ENCODE measurements around the gene GLYR1.
"Not testable (repeated sequence)": the region's sequence is repeated elsewhere in the genome, so short reads cannot be mapped to it uniquely, and the experiment has no call there.

The GLYR1 gene

DNA sequence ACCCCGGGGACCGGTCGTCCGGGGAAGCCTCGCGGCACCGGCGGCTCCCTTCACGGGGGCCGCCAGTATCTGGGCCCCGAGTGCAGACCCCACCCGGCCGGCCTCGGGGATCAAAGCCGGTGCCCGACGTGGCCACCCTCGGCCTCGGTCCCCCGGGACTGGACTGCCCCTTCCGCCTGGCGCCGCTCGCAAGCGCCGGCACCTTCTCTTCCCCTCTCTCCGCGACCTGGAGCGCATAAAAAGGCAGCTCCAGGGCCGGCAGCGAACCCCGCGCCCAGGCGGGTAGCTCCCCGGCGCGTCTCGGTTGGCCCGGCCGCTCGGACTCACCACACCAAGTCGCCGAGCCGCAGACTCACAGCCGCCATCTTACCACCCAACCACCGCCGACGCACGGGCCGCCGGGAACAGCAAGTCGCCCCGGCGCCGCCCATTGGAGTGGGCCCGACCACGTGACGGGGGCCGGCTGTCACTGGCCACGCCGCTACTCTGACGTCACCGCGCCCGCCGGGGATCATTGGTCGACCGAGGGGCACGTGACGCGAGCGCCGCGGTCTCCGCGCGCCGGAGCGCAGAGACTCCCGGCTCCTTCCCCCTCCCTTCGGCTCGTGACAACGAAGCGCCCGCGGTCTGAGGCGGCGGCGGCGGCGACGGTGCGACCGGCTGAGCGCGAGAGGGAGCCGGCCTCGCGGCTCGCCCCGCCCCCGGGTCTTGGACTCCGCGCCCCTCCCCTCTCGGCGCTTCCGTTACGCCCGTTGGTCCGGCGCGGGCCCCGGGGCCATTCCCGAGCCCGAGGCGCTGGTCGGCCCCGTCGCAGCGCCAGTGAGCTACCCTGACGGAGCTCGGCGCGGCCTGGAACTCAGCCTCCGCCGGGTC lies at the start of gene GLYR1, which contains the start of gene UBN1:
Gene GLYR1 (minus strand): TSS at position 388 of the 873 bp plus-strand sequence. CDS start 23 bp downstream, at position 365.
Gene UBN1 (plus strand): TSS at position 581 of the 873 bp plus-strand sequence. CDS start 5,437 bp downstream, outside the sequence.
- peak; percentile 93 for DNase-seq (ENCODE audit: low spot score)

GRCh38 chr16:4896761-4897160 lies 49.7 kb upstream of the GLYR1 start:
- DNase-seq (ENCODE audit: low spot score) = not testable (repeated sequence)

DNA sequence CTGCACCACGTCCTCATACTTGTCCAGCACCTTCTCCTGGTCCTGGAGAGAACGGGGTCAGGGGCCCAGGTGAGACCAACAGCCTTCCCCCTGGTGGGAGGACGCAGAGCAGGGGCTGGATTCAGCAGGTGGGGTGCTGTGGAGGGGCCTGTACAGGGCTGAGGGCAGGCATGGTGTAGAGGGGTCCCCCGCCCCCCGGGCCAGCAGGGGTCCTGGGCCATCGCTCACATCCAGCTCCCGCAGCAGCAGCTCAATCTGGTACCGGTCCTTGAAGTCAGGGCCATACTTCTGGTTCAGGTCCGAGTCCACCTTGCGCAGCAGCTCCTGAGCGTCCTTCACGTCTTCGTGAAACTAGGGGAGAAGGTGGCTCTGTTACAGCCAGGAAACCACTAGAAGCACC lies 48.3 kb upstream of the GLYR1 start:
- DNase-seq (ENCODE audit: low spot score) = no peak

DNA sequence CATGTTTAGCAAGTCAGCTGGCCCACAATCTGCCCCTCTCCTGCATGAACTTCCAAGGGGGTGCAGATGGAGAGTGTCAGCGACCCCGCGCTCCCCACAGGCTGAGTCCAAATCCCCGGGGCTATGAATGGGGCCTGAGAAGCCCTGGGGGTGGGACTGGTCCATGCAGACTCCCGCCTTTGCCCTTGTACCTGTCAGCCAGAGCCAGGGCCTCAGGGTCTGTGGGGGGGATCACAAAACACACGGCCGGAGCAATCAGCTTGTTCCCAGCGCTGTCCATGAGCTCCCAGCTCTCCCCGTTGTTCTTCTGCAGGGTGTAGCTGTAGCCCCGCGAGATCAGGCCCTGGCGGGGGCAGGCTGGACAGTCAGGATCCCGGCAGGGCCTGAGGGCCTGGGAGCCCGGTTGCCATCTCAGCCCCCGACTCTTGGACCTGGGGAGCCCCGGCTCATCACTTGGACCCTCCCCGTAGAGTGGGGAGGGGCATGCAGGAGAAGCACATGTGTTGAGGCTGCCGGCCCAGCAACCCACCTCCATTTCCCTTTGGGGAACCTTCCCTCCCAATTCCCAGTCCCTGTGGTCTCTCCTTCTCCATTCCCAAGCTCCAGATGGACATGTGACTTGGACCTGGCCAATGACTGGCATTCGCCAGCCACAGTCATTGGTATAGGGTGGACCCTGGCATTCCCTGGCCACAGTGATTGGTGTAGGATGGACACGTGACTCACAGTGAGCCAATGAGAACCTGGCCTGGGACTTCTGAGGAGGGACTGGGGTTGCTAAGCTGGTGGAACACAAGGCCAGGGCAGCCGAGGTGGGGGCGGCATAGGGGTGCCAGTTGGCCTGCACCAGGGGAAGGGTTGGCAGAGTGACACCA lies 47.4 kb upstream of the GLYR1 start:
- no peak for DNase-seq (ENCODE audit: low spot score)

- no peak for DNase-seq (ENCODE audit: low spot score)
Observed at GRCh38 chr16:4893103-4893862, 46.2 kb upstream of the GLYR1 start.

- DNase-seq (ENCODE audit: low spot score) = no peak
Observed at GRCh38 chr16:4892361-4893102, 45.4 kb upstream of the GLYR1 start.

DNA sequence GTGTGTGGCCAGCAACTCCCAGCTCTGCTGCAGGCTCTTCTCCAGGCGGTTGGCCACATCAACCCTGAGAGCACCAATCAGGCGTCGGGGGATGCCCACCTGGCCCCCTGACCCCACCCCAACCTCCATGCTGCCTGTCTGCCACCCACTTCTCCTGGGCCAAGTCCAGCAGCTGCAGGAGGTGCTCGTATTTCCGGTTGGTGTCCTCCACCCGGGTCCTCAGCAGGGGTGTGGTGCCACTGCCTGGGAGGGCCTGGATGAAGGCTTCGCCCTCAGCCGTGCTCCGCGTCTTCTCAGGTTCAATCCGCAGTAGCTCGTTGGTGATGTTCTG lies 44.8 kb upstream of the GLYR1 start:
- no peak for DNase-seq (ENCODE audit: low spot score)

DNA sequence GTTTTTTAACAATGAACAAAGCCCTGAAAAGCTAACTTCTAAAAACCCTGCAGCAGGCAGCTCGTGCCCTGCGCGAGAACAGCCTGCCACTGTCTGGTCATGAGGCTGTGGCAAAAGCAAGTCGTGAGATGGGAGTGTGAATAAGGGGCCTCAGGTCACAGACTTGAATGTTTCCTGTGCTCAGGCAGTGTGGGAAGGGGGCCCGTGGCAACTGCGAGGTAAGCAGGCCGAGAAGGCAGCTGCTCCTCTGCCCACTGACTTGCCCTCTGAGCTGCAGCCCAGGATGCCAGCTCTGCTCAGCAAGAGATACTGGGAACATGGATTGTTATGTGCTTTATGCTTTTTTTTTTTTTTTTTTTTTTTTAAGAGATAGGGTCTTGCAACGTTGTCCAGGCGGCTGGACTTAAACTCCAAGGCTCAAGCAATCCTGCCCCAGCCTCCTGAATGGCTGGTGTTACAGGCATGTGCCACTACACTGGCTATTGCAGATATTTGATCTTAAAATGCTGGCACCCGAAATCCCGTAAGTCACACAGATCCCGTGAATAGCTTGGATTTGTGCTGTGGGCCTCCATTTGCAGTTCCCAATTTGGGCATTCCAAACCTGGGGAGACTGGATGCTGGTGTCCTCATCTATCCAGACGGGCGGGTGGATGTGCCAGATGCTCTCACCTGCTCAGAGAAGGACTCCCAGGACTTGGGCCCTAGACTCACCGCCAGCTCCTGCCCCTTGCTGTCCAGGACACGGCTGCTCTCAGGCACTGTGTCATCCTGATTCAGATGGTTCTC lies 44.2 kb upstream of the GLYR1 start:
- no peak for DNase-seq (ENCODE audit: low spot score)

- DNase-seq (ENCODE audit: low spot score) = no peak
Observed at GRCh38 chr16:4890686-4891085, 43.6 kb upstream of the GLYR1 start.

GRCh38 chr16:4890026-4890425 lies 42.9 kb upstream of the GLYR1 start:
- DNase-seq (ENCODE audit: low spot score) = no peak

- no peak for DNase-seq (ENCODE audit: low spot score)
Observed at GRCh38 chr16:4888428-4889135, 41.5 kb upstream of the GLYR1 start.

GRCh38 chr16:4886151-4886550 lies 39.1 kb upstream of the GLYR1 start:
- no peak for DNase-seq (ENCODE audit: low spot score)

GRCh38 chr16:4884972-4885874 lies 38.1 kb upstream of the GLYR1 start:
- no peak for DNase-seq (ENCODE audit: low spot score)

- no peak for DNase-seq (ENCODE audit: low spot score)
Observed at GRCh38 chr16:4884209-4884608, 37.1 kb upstream of the GLYR1 start.

GRCh38 chr16:4883501-4883900 lies 36.4 kb upstream of the GLYR1 start:
- no peak for DNase-seq (ENCODE audit: low spot score)

- no peak for DNase-seq (ENCODE audit: low spot score)
Observed at GRCh38 chr16:4882633-4883285, 35.7 kb upstream of the GLYR1 start.

DNA sequence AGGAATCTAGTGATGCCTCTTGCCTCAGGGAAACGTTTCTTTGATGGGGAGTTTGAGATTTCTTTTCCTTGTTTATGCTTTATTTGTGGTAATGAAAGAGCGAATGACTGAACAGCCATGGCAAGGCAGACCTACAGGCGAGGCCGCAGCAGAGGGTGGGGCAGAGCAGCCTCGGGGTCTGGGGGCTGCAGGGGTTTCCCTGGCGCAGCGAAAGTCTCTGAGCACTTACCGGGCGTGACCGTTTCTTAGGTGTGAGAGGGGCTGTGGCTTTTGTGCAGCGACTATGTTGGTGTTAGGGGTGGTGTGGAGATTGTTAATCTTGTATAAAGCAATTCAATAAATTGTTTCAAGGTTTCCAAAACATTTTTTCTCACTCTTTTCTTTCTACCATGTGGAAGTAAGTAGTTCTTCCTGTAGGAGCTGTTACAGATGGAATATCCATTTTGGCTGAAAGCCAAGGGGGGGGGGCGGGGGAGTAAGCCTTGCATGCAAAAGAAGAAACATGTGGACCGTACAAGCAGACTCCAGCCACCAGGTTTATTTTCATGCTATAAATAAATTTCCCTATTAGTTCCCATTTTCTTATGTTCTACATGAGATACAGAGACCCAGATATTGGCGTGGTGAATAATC lies 35.0 kb upstream of the GLYR1 start:
- DNase-seq (ENCODE audit: low spot score) = no peak
